Measurements from ENCODE around the gene LCN15. TPM values are rescaled to one million over a fixed set of nuclear protein-coding genes. Genes with fewer than 3 reads are reported as not detected.

LCN15 gene
- total RNA-seq, 1 experiment from 2014 or later, result not detected

GRCh38 chr9:136750526-136750925, 13.8 kb downstream of the LCN15 start:
- Histone ChIP-seq H4K91ac (ENCODE audit: insufficient read length, low read depth, low read length) (no peak overlapping the region), H4K8ac (replicated peaks; ENCODE audit: insufficient read length, low read depth, low read length) (no peak overlapping the region), H3K79me1 (ENCODE audit: insufficient read depth, low read depth, low read length, poor library complexity, severe bottlenecking) (no peaks in the 10 kb centered on the region), H2BK20ac (ENCODE audit: low read depth, low read length, poor library complexity, severe bottlenecking) (no peak overlapping the region), H2BK12ac (ENCODE audit: insufficient read length, low read depth, low read length) (no peak overlapping the region), H3K9me3 (ENCODE audit: control insufficient read depth, low read depth, low read length) (no peaks in the 10 kb centered on the region), H3K9ac (ENCODE audit: extremely low read depth, insufficient read length, low read length) (no peak overlapping the region), H2BK15ac (ENCODE audit: low read depth, low read length) (no peak overlapping the region), H3K27me3 (ENCODE audit: insufficient read depth, low read length) (no peaks in the 10 kb centered on the region), H3K18ac (ENCODE audit: insufficient read length, low read depth, low read length) (no peak overlapping the region), H3K14ac (ENCODE audit: insufficient read depth, low read length) (no peak overlapping the region), H3K23ac (ENCODE audit: insufficient read length, low read depth, low read length) (no peak overlapping the region), H3K4me1 (ENCODE audit: insufficient read depth, low read length) (no peaks in the 10 kb centered on the region), H3T11ph (ENCODE audit: low read length) (no peak overlapping the region), H3K79me2 (ENCODE audit: insufficient read depth, low read length) (no peaks in the 10 kb centered on the region), H3K4ac (ENCODE audit: low read depth, low read length) (no peak overlapping the region), H4K5ac (ENCODE audit: insufficient read length, low read depth, low read length) (no peak overlapping the region), H4K20me1 (ENCODE audit: control insufficient read depth, insufficient read depth, insufficient read length) (no peaks in the 10 kb centered on the region), H2AK5ac (ENCODE audit: insufficient read length, low read length) (no peak overlapping the region), H3K23me2 (ENCODE audit: insufficient read length, low read depth, low read length, poor library complexity, severe bottlenecking) (peaks cover 3% of the 10 kb centered on the region), H3K4me2 (ENCODE audit: insufficient read depth, insufficient read length, low read length) (no peak overlapping the region), H2BK5ac (ENCODE audit: insufficient read length, low read length) (no peak overlapping the region), H3K56ac (ENCODE audit: insufficient read length, low read depth, low read length) (no peak overlapping the region), H2AFZ (ENCODE audit: low read length) (no peak overlapping the region), H3K27ac (ENCODE audit: insufficient read length, low read depth, low read length) (no peak overlapping the region), H2BK120ac (ENCODE audit: low read depth, low read length, poor library complexity, severe bottlenecking) (no peak overlapping the region)
- no peak for TF ChIP-seq CTCF (conservative IDR thresholded peaks at IDR 0.05)
- peaks cover 0 to 3% of the 10 kb centered on the region in 2 experiments; a peak in 1 of 4 replicates for H3K4me1 Mint-ChIP-seq
- no peak overlapping the region for H3K27ac Mint-ChIP-seq
- H3K4me3 Mint-ChIP-seq, result no peak overlapping the region
- DNase-seq, result no peak
- no CpG with 5 or more reads among the region's 2 CpGs for WGBS (ENCODE audit: extremely low coverage, insufficient read length, low lambda C conversion rate)
- H3K9me3 Mint-ChIP-seq, result peaks cover 13 to 15% of the 10 kb centered on the region in 2 experiments
- H3K27me3 Mint-ChIP-seq (ENCODE audit: low read depth), result peaks cover 19% of the 10 kb centered on the region
- peaks cover 0 to 8% (median 0%) of the 10 kb centered on the region in 3 experiments; a peak in 3 of 7 replicates for H3K36me3 Mint-ChIP-seq (ENCODE audit: insufficient read depth in 1 of 3, low read depth in 3 of 3)
